ENCODE measurements around the gene JPH3.

GRCh38 chr16:87686697-87687096, 84.4 kb downstream of the JPH3 start:
- TF ChIP-seq FOXK2 (IDR thresholded peaks at IDR 0.05) (no peak), HDGF (IDR thresholded peaks at IDR 0.05; ENCODE audit: borderline replicate concordance) (no peak), PKNOX1 (IDR thresholded peaks at IDR 0.05) (no peak), SUZ12 (IDR thresholded peaks at IDR 0.05) (no peak), LEF1 (IDR thresholded peaks at IDR 0.05; ENCODE audit: borderline replicate concordance) (no peak)

Data from HEK293T (cell line).